Left ventricle myocardium inferior (tissue), 1 donor: ENCODE results near the gene HELQ. TPM values are rescaled to one million over a fixed set of nuclear protein-coding genes. Genes with fewer than 3 reads are reported as not detected.

ENCODE experiments used
- DNase-seq: peaks from one replicate; pipeline ENCODE4 v3.0.0-alpha.2; 2020
- H3K27ac ChIP-seq: fragments of 200-600 bp; replicated peaks from 2 replicates; pipeline ENCODE4 v1.8.0; 2021
- H3K27me3 ChIP-seq: fragments of 200-600 bp; 2 replicates; pipeline ENCODE4 v1.8.0; 2021; ENCODE audit warnings: low read depth
- H3K36me3 ChIP-seq: fragments of 200-600 bp; 2 replicates; pipeline ENCODE4 v1.8.0; 2021
- H3K4me1 ChIP-seq: fragments of 200-600 bp; 2 replicates; pipeline ENCODE4 v1.8.0; 2021
- H3K4me3 ChIP-seq: fragments of 200-600 bp; 2 replicates; pipeline ENCODE4 v1.8.0; 2021; ENCODE audit warnings: mild to moderate bottlenecking, moderate library complexity
- H3K9me3 ChIP-seq: fragments of 200-600 bp; replicated peaks from 2 replicates; pipeline ENCODE4 v1.8.0; 2021
- intact Hi-C: fragments of 100-400 bp; cut with micrococcal nuclease; formaldehyde crosslinking; loops from one replicate; pipeline ENCODE4 v1.11.0; 2022
- total RNA-seq: library from RNA; stranded (reverse); fragmentation: NEBNext Ultra II Directional; extraction: Animal tissue kit (Norgen Biotek cat#: 25700); gene quantifications from one replicate; pipeline ENCODE4 v1.2.1, GENCODE V29; 2021
- TF ChIP-seq, protein P1 (sequence below): fragments of 200-600 bp; IDR thresholded peaks from 2 replicates; pipeline ENCODE4 v1.8.0; 2021; ENCODE audit warnings: antibody characterized with exemption, mild to moderate bottlenecking, borderline replicate concordance
- donor health status: DM: no; HTN: yes; CAD: no; lungs with severe emphysema.

The HELQ gene
- total RNA-seq, 1 donor from 2014 or later: 14.0 TPM

DNA sequence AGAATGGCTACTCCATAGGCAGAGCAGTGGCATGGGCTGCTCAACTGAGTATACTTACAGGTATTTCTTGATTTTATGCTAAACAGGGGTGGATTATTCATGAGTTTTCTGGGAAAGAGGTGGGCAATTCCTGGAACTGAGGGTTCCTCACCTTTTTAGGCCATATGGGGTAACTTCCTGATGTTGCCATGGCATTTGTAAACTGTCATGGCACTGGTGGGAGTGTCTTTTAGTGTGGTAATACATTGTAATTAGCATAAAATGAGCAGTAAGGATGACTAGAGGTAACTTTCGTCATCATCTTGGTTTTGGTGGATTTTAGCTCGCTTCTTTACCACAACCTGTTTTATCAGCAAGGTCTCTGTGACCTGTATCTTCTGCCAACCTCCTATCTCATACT is 72.8 kb downstream of the HELQ start:
- Histone ChIP-seq H3K9me3 (peaks cover 16% of the 10 kb centered on the region), H3K4me3 (no peak overlapping the region), H3K4me1 (no peaks in the 10 kb centered on the region), H3K27me3 (no peaks in the 10 kb centered on the region), H3K27ac (no peak overlapping the region), H3K36me3 (no peaks in the 10 kb centered on the region)
- intact Hi-C loops: no loop called here
- no peak for DNase-seq
- TF ChIP-seq, protein P1, sequence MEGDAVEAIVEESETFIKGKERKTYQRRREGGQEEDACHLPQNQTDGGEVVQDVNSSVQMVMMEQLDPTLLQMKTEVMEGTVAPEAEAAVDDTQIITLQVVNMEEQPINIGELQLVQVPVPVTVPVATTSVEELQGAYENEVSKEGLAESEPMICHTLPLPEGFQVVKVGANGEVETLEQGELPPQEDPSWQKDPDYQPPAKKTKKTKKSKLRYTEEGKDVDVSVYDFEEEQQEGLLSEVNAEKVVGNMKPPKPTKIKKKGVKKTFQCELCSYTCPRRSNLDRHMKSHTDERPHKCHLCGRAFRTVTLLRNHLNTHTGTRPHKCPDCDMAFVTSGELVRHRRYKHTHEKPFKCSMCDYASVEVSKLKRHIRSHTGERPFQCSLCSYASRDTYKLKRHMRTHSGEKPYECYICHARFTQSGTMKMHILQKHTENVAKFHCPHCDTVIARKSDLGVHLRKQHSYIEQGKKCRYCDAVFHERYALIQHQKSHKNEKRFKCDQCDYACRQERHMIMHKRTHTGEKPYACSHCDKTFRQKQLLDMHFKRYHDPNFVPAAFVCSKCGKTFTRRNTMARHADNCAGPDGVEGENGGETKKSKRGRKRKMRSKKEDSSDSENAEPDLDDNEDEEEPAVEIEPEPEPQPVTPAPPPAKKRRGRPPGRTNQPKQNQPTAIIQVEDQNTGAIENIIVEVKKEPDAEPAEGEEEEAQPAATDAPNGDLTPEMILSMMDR: no peak

DNA sequence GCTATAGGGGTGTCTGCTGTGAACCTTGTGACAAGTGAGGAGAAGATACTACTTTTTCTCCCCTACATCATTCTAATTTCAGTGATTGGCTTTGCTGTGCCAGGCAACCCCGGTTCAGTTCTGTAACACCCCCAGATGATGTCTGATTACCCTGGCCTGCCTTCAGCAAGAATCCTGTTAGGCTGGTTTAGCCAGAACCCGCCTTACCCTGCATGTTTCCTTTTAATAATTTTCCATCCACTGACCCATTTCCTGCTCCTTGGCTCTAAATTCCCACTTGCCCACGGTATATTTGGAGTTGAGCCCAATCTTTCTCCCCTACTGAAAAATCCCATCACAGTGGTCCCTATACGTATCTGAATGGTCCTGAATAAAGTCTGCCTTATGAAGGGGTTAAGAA is 74.5 kb downstream of the HELQ start:
- Histone ChIP-seq H3K4me1 (no peaks in the 10 kb centered on the region), H3K27ac (no peak overlapping the region), H3K27me3 (no peaks in the 10 kb centered on the region), H3K9me3 (peaks cover 18% of the 10 kb centered on the region), H3K36me3 (no peaks in the 10 kb centered on the region), H3K4me3 (no peak overlapping the region)
- intact Hi-C loops: no loop called here
- TF ChIP-seq, protein P1: no peak
- no peak for DNase-seq

DNA sequence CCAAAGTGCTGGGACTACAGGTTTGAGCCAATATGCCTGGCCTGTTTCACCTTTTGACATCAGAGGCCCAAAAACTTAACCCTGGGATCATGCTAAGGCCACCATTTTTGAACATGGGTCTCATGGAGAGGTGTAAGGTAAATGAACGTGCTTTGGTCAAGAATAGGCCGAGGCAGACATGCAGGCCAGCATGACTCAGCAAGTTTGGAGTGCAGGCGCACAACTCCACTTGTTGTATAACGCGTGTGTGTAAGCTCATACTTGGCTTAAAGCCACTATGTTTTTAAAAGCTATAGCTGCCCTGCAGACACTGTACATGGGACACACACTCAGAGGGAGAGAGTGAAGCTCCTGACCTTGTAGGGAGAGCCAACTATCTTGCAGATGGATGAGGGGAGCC is 77.2 kb downstream of the HELQ start:
- Histone ChIP-seq H3K4me1 (no peaks in the 10 kb centered on the region), H3K36me3 (no peaks in the 10 kb centered on the region), H3K9me3 (peaks cover 18% of the 10 kb centered on the region), H3K4me3 (no peak overlapping the region), H3K27me3 (no peaks in the 10 kb centered on the region), H3K27ac (no peak overlapping the region)
- TF ChIP-seq, protein P1: no peak
- no peak for DNase-seq
- intact Hi-C loops: no loop called here

DNA sequence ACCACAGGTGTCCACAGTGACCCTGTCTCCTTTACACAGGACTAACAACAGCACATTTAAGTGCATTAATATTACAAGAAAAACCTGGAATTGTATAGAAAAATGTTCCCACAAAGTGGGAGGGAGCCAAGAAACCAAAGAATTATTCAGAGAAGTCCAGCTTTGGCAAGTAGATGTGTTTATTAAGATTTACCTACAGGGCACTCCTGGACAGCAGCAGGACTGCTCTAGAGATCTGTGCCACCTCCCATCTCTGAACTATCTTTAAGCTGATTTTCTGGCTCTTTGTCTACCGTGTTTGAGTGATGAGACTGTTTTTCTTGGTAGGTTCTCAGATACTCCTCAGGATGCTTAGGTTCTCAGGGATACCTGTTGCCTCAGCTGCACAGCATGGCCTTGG is 82.7 kb downstream of the HELQ start:
- Histone ChIP-seq H3K27ac (no peak overlapping the region), H3K36me3 (no peaks in the 10 kb centered on the region), H3K27me3 (no peaks in the 10 kb centered on the region), H3K9me3 (peaks cover 3% of the 10 kb centered on the region), H3K4me3 (no peak overlapping the region), H3K4me1 (no peaks in the 10 kb centered on the region)
- TF ChIP-seq, protein P1: no peak
- intact Hi-C loops: no loop called here
- no peak for DNase-seq

DNA sequence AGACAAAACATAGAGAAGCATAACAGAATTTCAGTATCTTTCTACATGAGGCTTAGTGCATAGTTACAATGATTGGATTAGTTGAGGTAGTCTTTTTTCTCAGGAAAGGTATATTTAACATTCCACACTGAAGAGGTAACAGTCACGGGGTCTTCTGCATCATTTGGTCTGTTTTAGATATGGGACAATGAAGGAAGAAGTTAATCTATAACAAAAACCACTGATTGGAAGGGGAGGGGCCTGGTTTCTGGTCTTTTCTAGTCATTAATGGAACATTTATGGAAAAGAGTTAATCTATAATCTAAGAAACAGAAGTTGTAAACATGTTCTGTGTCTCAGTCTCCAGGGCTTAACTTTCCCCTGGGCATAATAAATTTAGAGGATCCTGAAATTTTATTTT is 83.7 kb downstream of the HELQ start:
- DNase-seq: no peak
- Histone ChIP-seq H3K4me3 (no peak overlapping the region), H3K27ac (no peak overlapping the region), H3K36me3 (no peaks in the 10 kb centered on the region), H3K27me3 (no peaks in the 10 kb centered on the region), H3K9me3 (no peaks in the 10 kb centered on the region), H3K4me1 (no peaks in the 10 kb centered on the region)
- TF ChIP-seq, protein P1: no peak
- intact Hi-C loops: no loop called here

DNA sequence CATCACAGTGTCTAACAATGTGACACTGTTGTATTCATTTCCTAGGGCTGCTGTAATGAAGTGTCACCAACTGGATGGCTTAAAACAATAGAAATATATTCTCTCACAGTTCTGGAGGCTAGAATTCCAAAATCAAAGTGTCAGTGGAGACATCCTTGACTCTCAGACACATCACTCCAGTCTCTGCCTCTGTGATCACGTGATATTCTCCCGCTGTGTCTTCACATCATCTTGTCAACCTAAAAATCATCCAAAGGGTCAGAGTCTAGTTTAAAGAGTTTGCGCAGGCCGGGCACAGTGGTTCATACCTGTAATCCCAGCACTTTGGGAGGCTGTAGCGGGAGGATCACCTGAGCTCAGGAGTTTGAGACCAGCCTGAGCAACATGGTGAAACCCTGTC is 84.4 kb downstream of the HELQ start:
- TF ChIP-seq, protein P1: no peak

More for the DNA sequence above, 84.4 kb downstream of the HELQ start:
- H3K4me1 ChIP-seq: no peaks in the 10 kb centered on the region
- no peaks in the 10 kb centered on the region for H3K9me3 ChIP-seq
- H3K4me3 ChIP-seq: no peak overlapping the region
- no peaks in the 10 kb centered on the region for H3K36me3 ChIP-seq
- no peak for DNase-seq
- H3K27me3 ChIP-seq: no peaks in the 10 kb centered on the region
- intact Hi-C loops: no loop called here
- H3K27ac ChIP-seq: no peak overlapping the region
